Parathyroid adenoma (tissue), 2 donors: ENCODE results near the gene TMPRSS6.

Experiments used
- H2AFZ ChIP-seq: fragments of 300-600 bp; sonication (generic); one replicate; pipeline ENCODE4 v1.7.0; 2017; ENCODE audit warnings: antibody characterized with exemption, mild to moderate bottlenecking
- H3K27ac ChIP-seq: fragments of 300-600 bp; sonication (generic); one replicate; pipeline ENCODE4 v1.7.0; 2017
- H3K27me3 ChIP-seq: fragments of 300-600 bp; sonication (generic); one replicate; pipeline ENCODE4 v1.7.0; 2017; ENCODE audit warnings: low read length; ENCODE audit not compliant: control insufficient read depth, insufficient read depth
- H3K36me3 ChIP-seq: fragments of 300-600 bp; sonication (generic); one replicate; pipeline ENCODE4 v1.7.0; 2017; ENCODE audit warnings: low read length; ENCODE audit not compliant: control insufficient read depth, insufficient read depth
- H3K4me1 ChIP-seq: fragments of 300-600 bp; sonication (generic); one replicate; pipeline ENCODE4 v1.7.0; 2017; ENCODE audit warnings: control low read depth
- H3K4me2 ChIP-seq: fragments of 300-600 bp; sonication (generic); one replicate; pipeline ENCODE4 v1.7.0; 2017; ENCODE audit warnings: low read length
- H3K4me3 ChIP-seq: fragments of 300-600 bp; sonication (generic); one replicate; pipeline ENCODE4 v1.7.0; 2017; ENCODE audit warnings: low read depth, low read length
- H3K79me2 ChIP-seq: fragments of 300-600 bp; sonication (generic); one replicate; pipeline ENCODE4 v1.7.0; 2017; ENCODE audit warnings: control low read depth
- H3K9ac ChIP-seq: fragments of 300-600 bp; sonication (generic); one replicate; pipeline ENCODE4 v1.7.0; 2017; ENCODE audit warnings: mild to moderate bottlenecking
- H3K9me3 ChIP-seq: fragments of 300-600 bp; sonication (generic); one replicate; pipeline ENCODE4 v1.7.0; 2017; ENCODE audit warnings: low read length; ENCODE audit not compliant: control insufficient read depth
- CTCF ChIP-seq: fragments of 300-600 bp; sonication (generic); IDR thresholded peaks from one replicate; pipeline ENCODE4 v1.7.0; 2017; ENCODE audit warnings: antibody characterized with exemption, mild to moderate bottlenecking
- donor health status: primary hyperparathyroidism.

Gene TMPRSS6

GRCh38 chr22:37140686-37141323 lies 31.3 kb upstream of the TMPRSS6 start:
- TF ChIP-seq CTCF: no peak
- no peaks in the 10 kb centered on the region for H3K9me3 ChIP-seq
- no peaks in the 10 kb centered on the region for H3K4me1 ChIP-seq
- H3K9ac ChIP-seq: no peak overlapping the region
- no peak overlapping the region for H3K4me2 ChIP-seq
- H2AFZ ChIP-seq: no peak overlapping the region
- no peak overlapping the region for H3K27ac ChIP-seq
- H3K36me3 ChIP-seq: no peaks in the 10 kb centered on the region
- H3K4me3 ChIP-seq: no peak overlapping the region
- H3K79me2 ChIP-seq: no peaks in the 10 kb centered on the region
- no peaks in the 10 kb centered on the region for H3K27me3 ChIP-seq

GRCh38 chr22:37139762-37140161 lies 30.2 kb upstream of the TMPRSS6 start:
- no peak overlapping the region for H2AFZ ChIP-seq
- H3K79me2 ChIP-seq: no peaks in the 10 kb centered on the region
- no peak for TF ChIP-seq CTCF
- no peak overlapping the region for H3K4me3 ChIP-seq
- no peak overlapping the region for H3K4me2 ChIP-seq
- H3K36me3 ChIP-seq: no peaks in the 10 kb centered on the region
- H3K9me3 ChIP-seq: no peaks in the 10 kb centered on the region
- H3K27me3 ChIP-seq: no peaks in the 10 kb centered on the region
- no peak overlapping the region for H3K9ac ChIP-seq
- no peaks in the 10 kb centered on the region for H3K4me1 ChIP-seq
- no peak overlapping the region for H3K27ac ChIP-seq

- H3K4me1 ChIP-seq: no peaks in the 10 kb centered on the region
- H3K4me2 ChIP-seq: no peak overlapping the region
- no peak overlapping the region for H3K4me3 ChIP-seq
- H3K27me3 ChIP-seq: no peaks in the 10 kb centered on the region
- H3K79me2 ChIP-seq: no peaks in the 10 kb centered on the region
- no peak overlapping the region for H2AFZ ChIP-seq
- H3K9me3 ChIP-seq: no peaks in the 10 kb centered on the region
- H3K27ac ChIP-seq: no peak overlapping the region
- no peaks in the 10 kb centered on the region for H3K36me3 ChIP-seq
- H3K9ac ChIP-seq: no peak overlapping the region
- no peak for TF ChIP-seq CTCF
Measured at GRCh38 chr22:37138849-37139561, 29.5 kb upstream of the TMPRSS6 start.

- no peaks in the 10 kb centered on the region for H3K79me2 ChIP-seq
- no peak overlapping the region for H3K9ac ChIP-seq
- no peaks in the 10 kb centered on the region for H3K36me3 ChIP-seq
- no peak overlapping the region for H3K27ac ChIP-seq
- H3K4me1 ChIP-seq: no peaks in the 10 kb centered on the region
- no peak overlapping the region for H3K4me2 ChIP-seq
- TF ChIP-seq CTCF: no peak
- H3K27me3 ChIP-seq: no peaks in the 10 kb centered on the region
- H2AFZ ChIP-seq: no peak overlapping the region
- no peak overlapping the region for H3K4me3 ChIP-seq
- H3K9me3 ChIP-seq: no peaks in the 10 kb centered on the region
Measured at GRCh38 chr22:37137903-37138665, 28.6 kb upstream of the TMPRSS6 start.
